Lower lobe of right lung (tissue), 2 donors: ENCODE measurements around the gene SMAD1. TPM values are rescaled to one million over a fixed set of nuclear protein-coding genes. Genes with fewer than 3 reads are reported as not detected.

Experiments
- ATAC-seq, 2 donors: fragments of 200-7000 bp; cut with Tn5 transposase; one replicate each; pipeline ENCODE4 v1.9.1; 2020 to 2022; ENCODE audit warnings: mild to moderate bottlenecking in 2 of 2, moderate library complexity in 2 of 2
- DNase-seq: peaks from one replicate; pipeline ENCODE4 v3.0.0-alpha.2; 2020
- H3K27ac ChIP-seq: fragments of 200-600 bp; one replicate; pipeline ENCODE4 v1.8.0; 2022
- H3K27me3 ChIP-seq: fragments of 200-600 bp; one replicate; pipeline ENCODE4 v1.8.0; 2022; ENCODE audit warnings: low read depth
- H3K36me3 ChIP-seq: fragments of 200-600 bp; one replicate; pipeline ENCODE4 v1.8.0; 2022; ENCODE audit warnings: mild to moderate bottlenecking
- H3K4me1 ChIP-seq: fragments of 200-600 bp; one replicate; pipeline ENCODE4 v1.8.0; 2022
- H3K4me3 ChIP-seq: fragments of 200-600 bp; one replicate; pipeline ENCODE4 v1.8.0; 2022; ENCODE audit warnings: mild to moderate bottlenecking
- H3K9me3 ChIP-seq: fragments of 200-600 bp; one replicate; pipeline ENCODE4 v1.8.0; 2022
- CTCF ChIP-seq: fragments of 200-600 bp; IDR thresholded peaks from one replicate; pipeline ENCODE4 v1.8.0; 2022; ENCODE audit warnings: antibody characterized with exemption, mild to moderate bottlenecking
- intact Hi-C: fragments of 100-400 bp; cut with DNase I; formaldehyde crosslinking; loops from one replicate; pipeline ENCODE4 v1.11.0; 2022
- total RNA-seq: library from RNA; stranded (reverse); fragmentation: NEBNext Ultra II Directional; extraction: Animal tissue kit (Norgen Biotek cat#: 25700); gene quantifications from one replicate; pipeline ENCODE4 v1.2.1, GENCODE V29; 2021
- donor health status: DM: no; HTN: yes; CAD: no; lungs with severe emphysema.

Gene SMAD1
- total RNA-seq, 1 donor from 2014 or later = 15.8 TPM

GRCh38 chr4:145511913-145512522 lies 30.4 kb downstream of the SMAD1 start:
- no peaks in the 10 kb centered on the region for H3K27me3 ChIP-seq
- intact Hi-C loops = no loop called here
- TF ChIP-seq CTCF = no peak
- no peaks in the 10 kb centered on the region for H3K36me3 ChIP-seq
- DNase-seq = no peak
- no peak for ATAC-seq
- peaks cover 16% of the 10 kb centered on the region for H3K9me3 ChIP-seq
- H3K4me1 ChIP-seq = peaks cover 11% of the 10 kb centered on the region
- no peak overlapping the region for H3K27ac ChIP-seq
- H3K4me3 ChIP-seq = no peak overlapping the region

GRCh38 chr4:145513020-145513621 lies 31.5 kb downstream of the SMAD1 start:
- TF ChIP-seq CTCF = no peak
- H3K4me3 ChIP-seq = no peak overlapping the region
- H3K9me3 ChIP-seq = peaks cover 16% of the 10 kb centered on the region
- ATAC-seq = no peak
- no peak for DNase-seq
- H3K36me3 ChIP-seq = no peaks in the 10 kb centered on the region
- no peaks in the 10 kb centered on the region for H3K4me1 ChIP-seq
- no peak overlapping the region for H3K27ac ChIP-seq
- intact Hi-C loops = no loop called here
- no peaks in the 10 kb centered on the region for H3K27me3 ChIP-seq

GRCh38 chr4:145520172-145520571 lies 38.5 kb downstream of the SMAD1 start:
- no peak for TF ChIP-seq CTCF
- H3K9me3 ChIP-seq = no peaks in the 10 kb centered on the region
- DNase-seq (no peak), ATAC-seq (no peak)
- intact Hi-C loops = no loop called here
- no peaks in the 10 kb centered on the region for H3K27me3 ChIP-seq
- H3K36me3 ChIP-seq = no peaks in the 10 kb centered on the region
- H3K4me1 ChIP-seq = peaks cover under 1% of the 10 kb centered on the region
- no peak overlapping the region for H3K27ac ChIP-seq
- no peak overlapping the region for H3K4me3 ChIP-seq

- ATAC-seq = no peak
- Histone ChIP-seq H3K4me1 (peaks cover 9% of the 10 kb centered on the region), H3K27me3 (no peaks in the 10 kb centered on the region), H3K27ac (no peak overlapping the region), H3K36me3 (no peaks in the 10 kb centered on the region), H3K9me3 (no peaks in the 10 kb centered on the region), H3K4me3 (no peak overlapping the region)
- intact Hi-C loops = no loop called here
- TF ChIP-seq CTCF = no peak
- no peak for DNase-seq
Measured at GRCh38 chr4:145521282-145521681, 39.6 kb downstream of the SMAD1 start.

- TF ChIP-seq CTCF = no peak
- H3K36me3 ChIP-seq = no peaks in the 10 kb centered on the region
- no peaks in the 10 kb centered on the region for H3K27me3 ChIP-seq
- H3K27ac ChIP-seq = no peak overlapping the region
- intact Hi-C loops = no loop called here
- H3K9me3 ChIP-seq = no peaks in the 10 kb centered on the region
- ATAC-seq (no peak), DNase-seq (no peak)
- no peak overlapping the region for H3K4me3 ChIP-seq
- peaks cover 9% of the 10 kb centered on the region for H3K4me1 ChIP-seq
Measured at GRCh38 chr4:145523117-145523516, 41.5 kb downstream of the SMAD1 start.
